Measurements from ENCODE around the gene DCDC2B.

The DCDC2B gene

GRCh38 chr1:32263744-32264143, 54.9 kb downstream of the DCDC2B start:
- no peak for DNase-seq

Data from DMS79 (cell line).